Measurements from ENCODE around the gene ACOX1. TPM values are rescaled to one million over a fixed set of nuclear protein-coding genes. Genes with fewer than 3 reads are reported as not detected.

The ACOX1 gene
- total RNA-seq, 2 experiments from 2014 or later, result 28.0 to 29.8 TPM

GRCh38 chr17:75896415-75897159 is 82.4 kb downstream of the ACOX1 start, which contains the start of gene TRIM65:
Gene TRIM65 (minus strand): TSS chr17:75896951. CDS start chr17:75896937, 14 bp downstream.
- Mint-ChIP-seq H3K36me3 (ENCODE audit: low read depth) (peaks cover 17% of the 10 kb centered on the region), H3K27ac (peak within 1 kb of the TSS; percentile 74), H3K27me3 (no peaks in the 10 kb centered on the region), H3K4me1 (peaks cover 24% of the 10 kb centered on the region), H3K4me3 (peak within 1 kb of the TSS; percentile 81), H3K9me3 (no peaks in the 10 kb centered on the region)
- POLR2A ChIA-PET, result interaction anchor here (0.7 to 8.4 kb wide), 28 partner anchors 9 to 374 kb away, joined by 3 to 151 read pairs (median 6); partner anchors contain the start of genes EXOC7, FBF1, GALK1 and MRPL38
- CTCF ChIA-PET, result interaction anchor here (0.5 to 6.7 kb wide), 21 partner anchors 9 to 144 kb away, joined by 3 to 42 read pairs (median 5); partner anchors contain the start of genes GALK1, TRIM47, UNC13D and WBP2
- peak; percentile 83 for DNase-seq

GRCh38 chr17:75895370-75896155 is 83.4 kb downstream of the ACOX1 start:
- Mint-ChIP-seq H3K27ac (peak overlapping the region; percentile 74), H3K27me3 (no peaks in the 10 kb centered on the region), H3K4me1 (peaks cover 24% of the 10 kb centered on the region), H3K9me3 (no peaks in the 10 kb centered on the region), H3K36me3 (ENCODE audit: low read depth) (peaks cover 17% of the 10 kb centered on the region), H3K4me3 (peak overlapping the region; percentile 81)
- ChIA-PET POLR2A (interaction anchor here (0.7 to 8.4 kb wide), 25 partner anchors 9 to 375 kb away, joined by 3 to 151 read pairs (median 4); partner anchors contain the start of genes EXOC7, FBF1, GALK1 and MRPL38), CTCF (interaction anchor here (0.6 to 6.7 kb wide), 15 partner anchors 9 to 142 kb away, joined by 3 to 42 read pairs (median 7); partner anchors contain the start of genes GALK1, TRIM47 and WBP2)
- DNase-seq, result no peak

GRCh38 chr17:75894049-75894733 is 84.8 kb downstream of the ACOX1 start:
- POLR2A ChIA-PET, result interaction anchor here (1.2 to 8.4 kb wide), 3 partner anchors 9 to 39 kb away, joined by 5 to 151 read pairs (median 50); partner anchors contain the start of genes TRIM47 and WBP2
- no peak for DNase-seq
- CTCF ChIA-PET, result interaction anchor here (0.8 to 6.7 kb wide), 5 partner anchors 15 to 39 kb away, joined by 4 to 42 read pairs (median 10); partner anchors contain the start of genes TRIM47 and WBP2
- H3K4me3 Mint-ChIP-seq, result no peak overlapping the region
- H3K36me3 Mint-ChIP-seq (ENCODE audit: low read depth), result peaks cover 16% of the 10 kb centered on the region
- no peaks in the 10 kb centered on the region for H3K9me3 Mint-ChIP-seq
- peaks cover 24% of the 10 kb centered on the region for H3K4me1 Mint-ChIP-seq
- H3K27ac Mint-ChIP-seq, result no peak overlapping the region
- H3K27me3 Mint-ChIP-seq, result no peaks in the 10 kb centered on the region

GRCh38 chr17:75893305-75894048 is 85.5 kb downstream of the ACOX1 start:
- peaks cover 24% of the 10 kb centered on the region for H3K4me1 Mint-ChIP-seq
- POLR2A ChIA-PET, result interaction anchor here (1.2 to 8.4 kb wide), 2 partner anchors 10 to 14 kb away, joined by 5 to 151 read pairs; partner anchors contain the start of gene TRIM47
- CTCF ChIA-PET, result interaction anchor here (0.6 to 2.0 kb wide), 3 partner anchors 15 to 105 kb away, joined by 3 to 4 read pairs (median 4); partner anchors contain the start of genes TRIM47 and WBP2
- H3K27me3 Mint-ChIP-seq, result no peaks in the 10 kb centered on the region
- peaks cover 11% of the 10 kb centered on the region for H3K36me3 Mint-ChIP-seq (ENCODE audit: low read depth)
- no peaks in the 10 kb centered on the region for H3K9me3 Mint-ChIP-seq
- DNase-seq, result no peak
- no peak overlapping the region for H3K4me3 Mint-ChIP-seq
- no peak overlapping the region for H3K27ac Mint-ChIP-seq

- Mint-ChIP-seq H3K4me1 (peaks cover 23% of the 10 kb centered on the region), H3K27me3 (no peaks in the 10 kb centered on the region), H3K4me3 (no peak overlapping the region), H3K27ac (no peak overlapping the region), H3K36me3 (ENCODE audit: low read depth) (peaks cover 8% of the 10 kb centered on the region), H3K9me3 (no peaks in the 10 kb centered on the region)
- ChIA-PET CTCF (interaction anchor here (0.6 to 2.0 kb wide), 3 partner anchors 14 to 106 kb away, joined by 3 to 4 read pairs (median 3); partner anchors contain the start of gene WBP2), POLR2A (interaction anchor here (8.4 kb wide), 1 partner anchor 14 kb away, joined by 151 read pairs; the partner anchor contains the start of gene TRIM47)
- no peak for DNase-seq
Measured at GRCh38 chr17:75892556-75893224, 86.3 kb downstream of the ACOX1 start.

- Mint-ChIP-seq H3K4me3 (no peak overlapping the region), H3K27ac (no peak overlapping the region), H3K4me1 (peaks cover 18% of the 10 kb centered on the region), H3K36me3 (ENCODE audit: low read depth) (peaks cover 8% of the 10 kb centered on the region), H3K27me3 (no peaks in the 10 kb centered on the region), H3K9me3 (no peaks in the 10 kb centered on the region)
- POLR2A ChIA-PET, result interaction anchor here (8.4 kb wide), 1 partner anchor 13 kb away, joined by 151 read pairs; the partner anchor contains the start of gene TRIM47
- DNase-seq, result no peak
- CTCF ChIA-PET, result no interaction called here
Measured at GRCh38 chr17:75891605-75892555, 87.1 kb downstream of the ACOX1 start.

Other genes with a start within 250 kb of the ACOX1 start
- 10 to 100 TPM; 40.0 to 40.6 TPM for gene GALK1, start 214.0 kb downstream of the ACOX1 start, total RNA-seq
- gene UNK, start 194.4 kb downstream of the ACOX1 start, total RNA-seq, result 10 to 100 TPM; 26.1 TPM
- gene UNC13D, start 134.8 kb downstream of the ACOX1 start, total RNA-seq, result 100 to 1,000 TPM; 179 to 190 TPM
- 100 to 1,000 TPM; 107 to 114 TPM for gene WBP2, start 123.8 kb downstream of the ACOX1 start, total RNA-seq
- 10 to 100 TPM; 31.9 to 33.8 TPM for gene TRIM47, start 100.6 kb downstream of the ACOX1 start, total RNA-seq
- gene TRIM65, start 82.2 kb downstream of the ACOX1 start, total RNA-seq, result 10 to 100 TPM; 24.9 to 26.1 TPM
- 10 to 100 TPM; 79.9 to 85.0 TPM for gene MRPL38, start 74.3 kb downstream of the ACOX1 start, total RNA-seq
- 10 to 100 TPM; 19.8 to 21.1 TPM for gene FBF1, start 38.1 kb downstream of the ACOX1 start, total RNA-seq
- 10 to 100 TPM; 13.5 to 16.3 TPM for gene TEN1, start 74 bp upstream of the ACOX1 start, total RNA-seq
- gene CDK3, start 21.7 kb upstream of the ACOX1 start, total RNA-seq, result 1 to 10 TPM; 5.2 to 5.6 TPM
- not detected for gene EVPL, start 48.1 kb upstream of the ACOX1 start, total RNA-seq
- 10 to 100 TPM; 92.8 to 94.6 TPM for gene SRP68, start 93.4 kb upstream of the ACOX1 start, total RNA-seq
- under 1 TPM; 0.38 to 0.40 TPM for gene GALR2, start 95.6 kb upstream of the ACOX1 start, total RNA-seq
- under 1 TPM; 0.48 TPM for gene ZACN, start 100.0 kb upstream of the ACOX1 start, total RNA-seq
- gene EXOC7, start 124.6 kb upstream of the ACOX1 start, total RNA-seq, result 100 to 1,000 TPM; 119 to 120 TPM
- under 1 TPM; 0.13 to 0.15 TPM for gene FOXJ1, start 162.1 kb upstream of the ACOX1 start, total RNA-seq